Effector CD4-positive, alpha-beta T cell (primary cell): Measurements from ENCODE around the gene GAS7.
"Not testable (repeated sequence)": the region's sequence is repeated elsewhere in the genome, so short reads cannot be mapped to it uniquely, and the experiment has no call there.

Experiments used
- DNase-seq: peaks from one replicate; pipeline ENCODE4 v3.0.0-alpha.2; 2020

GAS7 gene

DNA sequence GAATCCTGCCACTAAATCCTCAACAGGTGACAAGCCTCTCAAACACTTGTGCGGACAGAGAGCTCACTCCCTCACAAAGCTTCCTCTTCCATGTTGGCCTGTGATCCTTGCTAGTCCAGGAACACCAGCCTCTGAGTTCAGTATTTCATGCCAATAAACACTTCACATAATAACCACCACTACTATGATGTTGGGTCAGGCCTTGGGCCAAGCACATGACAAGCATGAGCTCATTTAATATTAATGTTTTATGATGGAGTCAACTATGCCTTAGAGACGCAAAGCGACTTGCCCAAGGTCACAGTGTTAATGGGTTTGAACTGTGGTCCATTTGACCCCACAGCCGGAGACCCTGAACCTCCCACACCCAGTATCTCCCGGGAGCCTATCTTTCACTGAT is 129.1 kb downstream of the GAS7 start:
- DNase-seq: no peak

DNA sequence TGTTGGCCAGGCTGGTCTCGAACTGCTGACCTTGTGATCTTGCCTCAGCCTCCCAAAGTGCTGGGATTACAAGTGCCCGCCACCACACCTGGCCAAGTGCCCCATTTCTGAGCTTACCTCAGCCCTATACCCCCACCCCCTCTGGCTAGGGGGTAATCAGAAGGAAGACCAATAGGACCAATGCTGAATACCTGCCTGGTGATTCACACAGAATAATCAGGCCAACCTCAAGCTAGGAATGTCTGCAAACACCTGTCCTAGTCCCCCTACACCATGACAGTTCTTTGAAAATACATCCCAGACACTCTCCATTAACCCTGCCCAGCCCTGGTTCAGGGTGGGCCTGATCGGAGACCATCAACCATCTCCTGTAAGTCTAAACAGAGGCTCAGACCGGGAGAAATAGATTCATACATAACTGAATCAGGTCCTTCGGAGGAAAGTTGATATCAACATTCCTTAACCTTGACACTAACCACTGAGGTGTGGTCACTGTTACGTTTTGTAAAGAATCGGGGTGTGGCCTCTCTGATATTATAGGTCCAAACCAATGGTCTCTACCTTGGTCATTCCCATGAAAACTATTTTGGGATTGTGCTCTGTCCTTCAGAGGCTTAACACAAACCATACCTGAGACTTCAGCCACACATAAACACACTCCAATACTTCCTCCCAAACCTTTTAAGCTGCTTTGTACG is 130.8 kb downstream of the GAS7 start:
- no peak for DNase-seq

DNA sequence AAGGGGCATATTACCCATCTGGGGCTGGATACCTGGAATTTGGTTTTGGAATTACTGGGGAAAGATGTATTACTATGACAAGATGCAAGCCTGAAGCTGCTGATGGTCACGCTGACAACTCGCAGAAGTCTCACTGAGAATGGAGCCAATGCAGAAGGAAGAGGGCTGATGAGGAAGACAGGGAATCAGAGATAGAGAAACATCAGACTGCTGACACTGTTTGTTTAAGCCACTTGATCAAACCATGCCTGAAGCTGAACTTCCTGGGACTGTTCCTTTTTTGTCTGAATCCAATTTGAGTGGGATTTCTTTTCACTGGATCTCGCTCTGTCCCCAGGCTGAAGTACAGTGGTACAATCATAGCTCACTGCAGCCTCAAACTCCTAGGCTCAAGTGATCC is 133.9 kb downstream of the GAS7 start:
- DNase-seq: no peak

DNA sequence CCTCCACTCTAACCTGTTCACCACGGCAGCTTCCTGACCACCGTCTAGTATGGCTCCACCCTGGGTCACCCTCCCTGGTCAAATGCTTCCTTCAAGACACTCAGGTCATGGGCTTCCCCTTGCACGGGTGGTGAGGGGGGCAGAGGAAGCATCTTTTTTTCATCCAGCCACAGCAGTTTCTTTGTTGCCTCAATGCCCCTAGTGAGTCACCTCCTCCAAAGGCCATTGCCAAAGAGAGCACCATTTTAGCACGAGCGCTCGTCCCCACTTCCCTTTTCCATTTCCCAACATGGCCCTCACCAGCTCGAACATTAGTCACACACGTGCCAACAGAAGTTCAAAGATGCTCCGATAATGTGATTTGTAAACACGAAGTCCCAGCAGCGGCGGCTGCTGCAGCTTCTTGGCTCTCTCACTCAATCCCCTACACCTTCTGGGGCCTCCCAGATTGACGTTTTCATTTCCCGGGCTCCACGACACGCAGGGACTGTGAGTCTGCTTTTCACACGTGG is 134.6 kb downstream of the GAS7 start:
- DNase-seq: no peak

DNA sequence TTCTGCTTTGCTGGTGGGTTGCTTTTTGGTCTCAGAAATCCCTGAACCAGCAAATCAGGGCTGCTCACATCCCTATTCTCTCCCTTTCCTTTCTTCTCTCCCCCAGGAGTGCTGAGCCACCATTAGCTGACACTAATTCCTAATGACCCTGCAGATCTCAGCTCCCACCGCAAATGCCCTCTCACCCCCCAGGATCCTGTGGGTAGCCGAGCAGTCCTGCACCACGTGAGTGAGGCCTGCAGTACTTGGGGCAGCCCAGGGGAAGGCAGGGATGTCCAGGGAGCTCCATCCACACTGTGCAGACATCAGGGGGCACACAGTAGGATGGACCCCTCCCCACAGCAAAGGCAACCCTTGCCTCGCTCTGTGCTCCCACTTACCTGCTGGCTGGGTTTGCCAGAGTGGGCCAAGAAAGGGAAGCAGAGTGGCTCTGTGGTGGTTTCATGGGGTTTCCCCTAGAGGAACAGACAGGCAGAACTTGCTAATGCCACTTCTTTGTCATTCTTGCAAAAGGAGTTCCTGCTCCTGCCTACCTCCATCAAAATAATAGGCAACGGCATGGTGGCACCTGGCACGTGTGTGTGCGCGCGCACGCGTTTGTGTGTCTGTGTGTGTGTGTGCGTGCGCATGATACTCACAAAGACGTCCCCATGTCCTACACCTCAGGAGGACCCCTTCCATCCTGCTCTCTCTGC is 135.6 kb downstream of the GAS7 start:
- no peak for DNase-seq

DNA sequence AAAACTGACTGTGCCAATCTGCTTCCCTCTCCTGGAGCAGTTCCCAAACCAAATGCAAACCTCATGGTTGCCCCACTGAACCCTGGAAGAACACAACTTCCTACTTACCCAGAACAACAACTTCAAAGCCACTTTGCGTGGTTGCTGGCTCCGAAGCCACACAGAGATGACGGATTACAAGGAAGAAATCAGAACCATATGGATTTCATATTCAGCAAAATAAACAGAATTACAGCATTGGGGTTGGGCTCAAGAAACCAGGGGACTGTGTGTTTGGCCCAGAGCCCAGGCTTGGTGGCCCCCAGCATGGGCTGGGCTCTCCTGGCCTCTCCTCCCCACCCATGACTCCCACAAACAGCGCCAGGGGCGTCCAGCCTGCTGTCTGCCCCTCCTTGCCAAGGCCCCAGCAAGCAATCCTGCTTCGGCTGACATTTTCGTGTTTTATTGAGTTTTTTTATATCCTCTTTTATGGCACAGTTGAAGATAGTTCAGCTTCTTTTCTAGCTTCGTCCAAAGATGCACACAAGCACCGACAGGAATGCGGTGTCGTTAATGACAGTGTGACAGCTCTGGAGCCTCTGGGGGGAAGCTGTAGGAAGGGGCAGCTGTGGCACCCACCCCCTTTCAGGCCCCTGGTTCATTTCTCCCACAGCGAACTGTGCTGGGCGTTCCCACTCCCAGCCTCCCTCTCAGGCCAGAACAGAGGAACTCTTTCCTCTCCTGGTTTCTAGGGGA is 137.1 kb downstream of the GAS7 start:
- DNase-seq: no peak

DNA sequence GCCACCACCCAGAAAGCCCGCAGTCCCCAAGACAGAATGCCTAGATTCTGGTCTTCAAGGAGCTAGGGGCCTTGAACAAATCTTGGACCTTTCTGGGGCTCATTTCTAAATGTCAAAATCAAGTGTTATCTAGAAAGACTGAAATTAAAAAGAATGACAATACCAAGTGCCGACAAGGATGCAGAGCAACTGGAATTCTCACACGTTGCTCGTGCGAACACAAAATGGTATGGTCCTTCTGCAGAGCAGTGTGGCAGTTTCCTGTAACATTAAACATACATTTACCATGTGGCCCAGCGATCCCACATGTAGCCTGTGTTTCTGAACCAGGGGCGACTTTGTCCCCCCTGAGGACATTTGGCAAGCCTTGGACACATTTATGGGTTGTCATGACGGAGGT is 137.9 kb downstream of the GAS7 start:
- no peak for DNase-seq

DNA sequence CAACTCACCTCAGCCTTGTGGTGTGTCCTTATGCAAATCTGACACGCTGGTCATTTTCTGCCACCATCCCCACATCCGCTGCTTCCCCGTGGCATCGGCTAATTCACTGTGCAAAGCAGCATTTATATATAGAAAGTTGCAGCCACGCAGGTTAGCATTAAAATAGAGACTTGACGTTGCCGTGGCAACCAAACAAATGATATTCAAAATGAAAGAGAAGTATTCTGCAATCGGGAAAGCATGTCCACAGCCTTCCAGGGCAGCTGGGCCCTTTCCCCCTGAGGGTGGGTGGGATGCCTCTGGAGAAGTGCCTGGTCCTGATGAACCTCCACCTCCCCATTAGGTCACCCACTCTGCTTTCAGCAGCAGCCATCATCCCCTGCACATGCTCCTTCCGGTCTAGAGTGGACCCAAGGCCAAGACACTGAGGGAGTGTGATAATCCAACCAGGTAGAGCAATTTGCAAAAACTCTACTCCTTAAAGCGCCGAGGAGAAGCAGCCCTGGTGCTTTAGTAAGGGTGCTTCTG is 138.7 kb downstream of the GAS7 start:
- DNase-seq: no peak

DNA sequence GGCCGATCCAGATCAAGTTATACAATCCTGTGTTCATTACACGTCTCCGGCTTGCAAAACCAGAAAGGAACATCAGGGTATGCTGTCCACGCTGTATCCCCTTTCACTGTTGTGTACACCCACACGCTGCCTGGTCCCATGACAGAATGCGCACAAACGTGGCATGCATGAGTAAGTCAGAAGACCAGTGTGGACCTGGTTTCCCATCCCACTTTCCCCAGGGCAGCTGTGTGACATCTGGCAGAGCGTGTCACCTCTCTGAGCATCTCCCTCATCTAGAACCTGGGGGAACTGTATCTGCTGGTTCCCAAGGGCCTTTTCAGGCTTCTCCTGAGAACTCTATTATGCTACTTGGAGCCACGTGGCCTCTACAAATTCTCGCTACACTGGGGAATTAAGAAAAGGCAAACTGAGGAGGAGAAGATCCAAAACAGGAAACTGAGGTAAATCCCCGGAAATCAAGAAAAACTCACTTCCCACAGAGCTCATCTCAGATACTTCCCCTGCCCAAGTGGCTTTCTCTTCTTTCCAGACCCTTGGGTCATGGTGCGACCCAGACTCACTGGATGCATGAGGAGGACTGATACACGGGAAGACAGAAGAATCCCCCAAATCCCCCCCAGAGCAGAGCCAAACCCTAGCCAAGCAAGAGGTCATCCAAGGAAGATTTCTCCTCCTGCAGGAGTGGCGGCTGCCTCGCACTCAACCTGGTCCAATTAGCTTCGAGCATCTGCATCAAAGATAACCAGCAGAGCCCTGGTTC is 139.3 kb downstream of the GAS7 start:
- no peak for DNase-seq

DNA sequence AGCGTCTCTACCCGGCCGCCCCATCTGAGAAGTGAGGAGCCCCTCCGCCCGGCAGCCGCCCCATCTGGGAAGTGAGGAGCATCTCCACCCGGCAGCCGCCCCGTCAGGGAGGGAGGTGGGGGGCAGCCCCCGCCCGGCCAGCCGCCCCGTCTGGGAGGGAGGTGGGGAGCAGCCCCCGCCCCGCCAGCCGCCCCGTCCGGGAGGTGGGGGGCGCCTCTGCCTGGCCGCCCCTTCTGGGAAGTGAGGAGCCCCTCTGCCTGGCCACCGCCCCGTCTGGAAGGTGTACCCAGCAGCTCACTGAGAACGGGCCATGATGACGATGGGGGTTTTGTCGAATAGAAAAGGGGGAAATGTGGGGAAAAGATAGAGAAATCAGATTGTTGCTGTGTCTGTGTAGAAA is 140.9 kb downstream of the GAS7 start:
- not testable (repeated sequence) for DNase-seq

DNA sequence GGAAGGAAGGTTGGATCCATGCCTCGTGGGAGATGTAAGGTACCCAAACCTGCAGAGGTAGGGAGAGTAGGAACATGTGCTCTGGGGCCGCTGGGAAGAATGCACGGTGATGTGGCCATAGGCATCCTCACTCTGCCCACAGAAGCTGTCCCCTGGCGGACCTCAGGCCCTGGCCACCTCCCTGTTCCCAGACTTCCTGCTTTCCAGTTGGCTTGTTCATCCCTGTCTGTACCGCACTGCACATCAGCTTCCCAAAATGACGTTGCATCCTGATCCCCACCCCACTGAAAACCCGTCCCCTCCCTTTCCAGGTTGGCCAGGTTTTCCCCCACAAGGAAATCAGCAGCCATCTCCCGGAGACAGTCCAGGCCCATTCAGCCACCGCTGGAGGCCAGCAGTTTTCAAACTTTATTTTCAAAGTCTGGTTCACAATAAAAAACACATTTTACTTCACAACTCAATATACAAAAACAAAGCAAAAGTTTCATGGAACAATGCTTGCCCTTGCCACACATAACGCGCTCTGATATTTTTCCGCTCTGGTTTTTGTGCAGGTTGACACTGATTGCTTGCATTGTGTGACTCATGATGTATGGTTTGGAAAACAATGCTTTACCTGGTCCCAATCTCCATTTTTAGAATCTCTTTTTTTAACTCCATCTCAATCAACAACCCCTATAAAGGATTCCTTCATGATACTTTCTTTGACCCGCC is 143.0 kb downstream of the GAS7 start:
- DNase-seq: no peak

DNA sequence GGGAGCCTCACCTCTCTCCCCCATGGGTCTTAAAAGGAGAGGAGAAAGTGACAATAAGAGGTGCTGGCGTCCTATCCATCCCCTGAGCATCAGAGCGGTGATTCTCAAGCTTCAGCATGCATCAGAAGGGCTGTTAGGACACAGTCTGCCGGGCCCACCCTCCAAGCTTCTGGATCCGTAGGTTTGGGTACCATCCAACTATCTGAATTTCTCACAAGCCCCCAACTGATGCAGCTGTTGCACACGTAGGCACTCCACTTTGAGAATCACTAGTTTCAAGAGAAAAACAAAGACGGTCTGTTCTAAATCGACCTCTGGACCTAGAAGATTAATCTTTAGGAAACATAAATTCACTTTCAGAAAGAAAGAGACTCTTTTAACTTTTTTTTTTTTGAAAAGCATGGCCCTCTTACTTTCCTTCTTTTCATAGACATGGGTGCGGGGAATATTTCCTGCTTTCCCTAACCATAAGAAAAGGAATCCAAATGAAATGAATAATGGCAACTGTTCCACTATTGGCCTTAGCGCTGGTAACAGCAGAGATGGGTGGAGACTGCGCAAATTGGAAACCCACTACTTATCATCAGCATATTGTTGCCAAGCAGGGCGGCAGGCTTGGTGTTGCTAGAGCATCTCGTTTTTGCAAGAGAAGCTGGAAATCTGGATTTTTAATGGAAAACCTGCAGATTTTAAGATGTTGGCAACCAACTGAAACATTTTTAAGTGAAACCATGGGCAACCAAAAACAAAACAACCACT is 144.4 kb downstream of the GAS7 start:
- no peak for DNase-seq

DNA sequence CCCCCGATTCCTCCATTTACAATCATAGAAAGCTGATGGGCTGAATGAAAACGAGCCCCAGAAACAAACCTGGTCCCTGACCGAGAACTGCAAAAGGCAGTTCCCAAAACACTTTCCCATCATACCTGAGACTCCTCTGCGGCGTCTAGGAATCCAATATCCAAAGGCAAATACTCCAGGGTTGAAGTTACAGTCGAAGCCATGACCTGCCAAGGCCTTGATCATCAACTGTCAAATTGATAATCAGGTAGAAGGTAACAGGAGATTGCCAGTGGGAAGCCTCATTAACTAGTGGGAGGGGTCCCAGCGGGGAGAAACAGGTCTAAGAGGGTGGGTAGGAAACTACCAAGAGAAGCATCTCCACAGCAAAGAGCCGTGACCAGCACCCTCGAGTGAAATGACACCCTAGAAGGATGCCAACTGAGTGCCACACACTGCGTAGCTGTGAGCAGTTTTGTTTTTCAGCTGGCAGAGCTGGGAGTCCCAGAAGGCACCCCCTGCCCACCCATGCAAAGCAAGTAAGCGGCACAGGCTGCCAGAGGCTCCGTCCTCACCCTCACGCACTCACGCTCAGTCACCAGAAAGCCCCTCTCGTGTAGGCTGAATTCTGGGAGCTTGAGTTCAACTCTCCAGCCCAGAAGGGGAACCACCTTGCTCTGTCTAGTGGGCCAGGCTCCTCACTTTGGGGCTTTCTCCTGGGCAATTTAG is 146.1 kb downstream of the GAS7 start:
- DNase-seq: no peak

DNA sequence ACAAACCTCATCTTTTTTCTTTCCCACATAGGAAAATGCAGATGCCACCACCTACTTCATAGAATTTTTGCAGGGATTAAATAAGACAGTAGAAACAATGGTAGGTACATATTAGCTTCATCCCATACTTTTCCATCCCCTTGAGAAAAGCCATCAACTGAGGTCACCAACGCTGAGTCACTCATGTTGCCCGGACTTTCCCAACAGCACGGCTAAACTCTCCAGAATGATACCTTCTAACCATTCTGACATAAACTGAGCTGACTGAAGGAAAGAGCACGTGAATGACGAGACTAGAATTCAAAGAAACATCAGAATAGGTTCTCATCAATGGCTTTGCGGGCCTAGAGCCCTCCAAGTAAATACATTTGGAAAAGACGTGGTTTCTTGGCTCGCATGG is 147.3 kb downstream of the GAS7 start:
- no peak for DNase-seq

DNA sequence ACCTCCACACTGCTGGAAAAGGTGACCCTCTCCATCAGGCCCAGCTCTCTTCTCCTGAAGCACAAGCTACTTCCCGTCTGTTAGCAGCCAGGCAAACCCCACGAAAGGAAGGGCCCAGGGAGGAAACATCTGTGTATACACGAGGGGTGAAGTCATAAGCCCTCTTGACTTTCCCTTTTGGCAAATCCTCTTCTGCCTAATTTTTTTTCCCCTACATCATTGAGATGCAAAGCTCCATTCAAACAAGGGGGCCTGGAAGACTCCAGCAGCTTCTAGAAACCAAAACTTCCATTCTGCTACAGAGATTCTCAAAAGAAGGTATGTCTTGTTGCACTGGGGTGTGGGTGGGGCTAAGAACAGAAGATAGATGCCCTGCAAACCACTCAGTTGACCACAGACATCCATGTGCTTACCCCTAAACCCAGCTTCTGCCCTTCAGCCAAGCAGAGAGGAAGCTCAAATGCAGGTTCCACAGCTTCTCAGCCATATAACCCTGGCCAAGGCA is 147.8 kb downstream of the GAS7 start:
- DNase-seq: no peak

DNA sequence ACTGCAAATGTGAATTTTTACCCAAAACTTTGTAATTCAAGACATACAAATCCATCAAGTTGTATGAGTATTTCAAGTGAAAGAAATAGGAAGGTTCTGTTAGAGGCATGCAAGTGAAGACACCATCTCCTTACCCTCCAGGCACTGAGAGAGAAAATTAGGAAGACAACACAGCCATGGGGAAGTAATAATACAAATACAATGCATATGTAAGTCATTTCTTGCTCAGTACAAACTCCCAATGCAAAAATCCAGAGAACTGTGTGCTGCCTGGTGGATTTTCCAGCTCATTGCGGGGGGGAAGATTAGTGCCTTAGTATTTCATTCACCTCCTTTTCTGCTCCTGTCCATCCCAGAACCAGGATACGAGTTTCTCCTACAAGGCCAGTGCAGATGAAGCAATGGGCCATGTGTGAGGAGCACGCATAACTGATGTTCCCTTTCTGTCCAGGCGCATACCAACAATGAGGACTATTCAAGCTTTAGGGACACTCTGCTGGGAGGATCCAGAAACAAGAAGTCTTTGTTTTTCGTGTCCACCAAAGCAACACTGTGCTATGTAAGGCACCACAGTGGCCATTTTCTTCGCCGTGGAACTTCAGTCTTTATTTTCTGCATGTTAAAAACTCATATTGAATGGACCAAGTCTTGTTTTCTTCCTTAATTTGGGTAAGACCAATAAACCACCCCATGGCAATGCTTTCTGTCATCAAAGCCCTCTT is 149.6 kb downstream of the GAS7 start:
- no peak for DNase-seq

DNA sequence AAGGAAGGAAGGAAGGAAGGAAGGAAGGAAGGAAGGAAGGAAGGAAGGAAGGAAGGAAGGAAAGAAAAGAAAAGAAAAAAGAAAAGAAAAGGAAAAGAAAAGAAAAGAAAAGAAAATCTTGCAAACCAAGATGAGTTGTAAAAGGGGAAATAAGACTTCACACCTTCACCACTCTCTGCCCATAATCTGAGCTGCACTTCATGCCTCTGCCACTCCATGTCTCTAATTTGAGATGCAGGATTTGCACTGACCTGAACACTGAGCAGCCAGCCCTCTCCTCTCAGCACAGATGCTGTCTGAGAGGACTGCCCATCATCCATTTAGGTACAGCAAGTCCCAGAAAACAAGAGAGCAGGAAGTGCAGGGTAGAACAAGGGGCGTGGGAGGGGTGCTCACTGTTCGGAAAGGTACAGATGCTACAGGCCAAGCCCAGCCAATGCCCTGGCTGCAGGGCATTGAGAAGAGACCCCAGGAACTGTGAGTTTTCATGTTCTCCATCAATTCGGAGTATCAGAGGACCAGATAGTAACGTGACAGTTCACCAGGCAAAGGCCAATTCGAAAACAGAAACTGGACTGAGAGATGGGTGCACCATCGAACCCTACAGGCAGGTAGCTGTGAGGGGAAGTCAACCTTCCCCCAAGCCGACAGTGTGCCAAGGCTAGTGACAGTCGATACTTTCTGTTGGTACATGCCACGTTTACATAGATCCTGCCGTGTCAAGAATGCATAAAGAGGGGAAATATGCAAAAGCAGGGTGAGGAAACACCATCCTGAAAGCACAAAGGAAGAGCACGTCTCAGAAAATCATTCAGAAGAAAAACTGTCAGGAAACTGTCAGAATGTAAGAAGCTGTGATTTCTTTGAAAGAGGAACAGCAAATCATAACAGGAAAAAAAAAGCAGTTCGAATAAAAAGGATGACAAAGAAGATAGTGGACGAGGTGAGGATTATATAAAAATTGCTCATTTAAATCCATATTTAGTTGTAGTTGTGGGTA is 151.3 kb downstream of the GAS7 start:
- no peak for DNase-seq

DNA sequence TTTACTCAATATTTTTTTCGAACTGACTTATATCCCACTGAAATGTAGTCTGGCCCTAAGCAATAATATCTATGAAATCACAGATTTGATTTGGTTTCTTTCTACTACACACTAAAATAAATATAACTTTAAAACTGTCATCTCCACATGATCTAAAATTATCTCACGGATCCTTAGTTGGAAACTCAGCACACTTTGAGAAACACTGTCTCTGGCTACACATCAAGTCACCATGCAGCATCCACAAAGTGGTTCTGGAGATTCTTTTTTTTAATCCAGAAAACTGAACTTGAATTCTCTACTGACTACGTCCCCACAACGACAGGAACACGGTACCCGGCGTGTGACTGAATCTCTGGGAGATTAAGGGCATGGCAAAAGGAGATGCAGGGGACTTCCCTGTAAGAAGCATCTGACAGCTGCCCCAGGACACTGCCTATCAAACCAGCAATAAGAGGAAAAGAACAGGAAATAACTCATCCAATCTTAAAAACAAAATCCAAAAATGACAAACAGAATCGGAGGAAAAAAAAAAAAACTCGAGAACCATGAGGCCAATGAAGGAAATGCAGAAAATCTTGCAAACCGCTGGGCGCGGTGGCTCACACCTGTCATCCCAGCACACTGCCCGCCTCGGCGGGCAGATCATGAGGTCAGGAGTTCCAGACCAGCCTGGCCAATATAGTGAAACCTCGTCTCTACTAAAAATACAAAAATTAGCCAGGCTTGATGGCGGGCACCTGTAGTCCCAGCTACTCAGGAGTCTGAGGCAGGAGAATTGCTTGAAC is 152.3 kb downstream of the GAS7 start:
- no peak for DNase-seq
